Sigmoid colon (tissue), 7 donors: ENCODE data around the gene TRAF3. TPM values are rescaled to one million over a fixed set of nuclear protein-coding genes. Genes with fewer than 3 reads are reported as not detected.

ENCODE experiments used
- DNase-seq: peaks from one replicate; pipeline ENCODE4 v3.0.0-alpha.2; 2019
- H3K27ac ChIP-seq, 4 donors: fragments of 200-600 bp; sonication (generic); one replicate each; pipeline ENCODE4 v1.5.1; 2016 to 2019; ENCODE audit warnings: mild to moderate bottlenecking in 1 of 4
- H3K27me3 ChIP-seq, 3 donors: fragments of 200-600 bp; sonication (generic); one replicate each; pipeline ENCODE4 v1.5.1; 2019; ENCODE audit warnings: mild to moderate bottlenecking in 1 of 3
- H3K36me3 ChIP-seq, 4 donors: fragments of 200-600 bp; sonication (generic); one replicate each; pipeline ENCODE4 v1.5.1; 2016 to 2019
- H3K4me1 ChIP-seq, 4 donors: fragments of 200-600 bp; sonication (generic); one replicate each; pipeline ENCODE4 v1.5.1; 2017 to 2019
- H3K4me3 ChIP-seq, 4 donors: fragments of 200-600 bp; sonication (generic); one replicate each; pipeline ENCODE4 v1.5.1; 2017 to 2019; ENCODE audit warnings: mild to moderate bottlenecking in 2 of 4, moderate library complexity in 1 of 4
- H3K9me3 ChIP-seq, 4 donors: fragments of 200-600 bp in 3 of 4; sonication (generic) in 3 of 4; one replicate each; pipeline versions ENCODE4 v1.5.1 to v1.6.1; 2013 to 2019
- CTCF ChIP-seq, 4 experiments: fragments of 450-650 bp in 3 of 4; fragments of 200-600 bp in 1 of 4; IDR thresholded peaks; one replicate each; pipeline ENCODE4 v1.5.1; 2016 to 2019; ENCODE audit warnings: antibody characterized with exemption in 4 of 4, mild to moderate bottlenecking in 3 of 4, moderate library complexity in 2 of 4
- EP300 ChIP-seq, 4 donors: sonication (generic); formaldehyde crosslinking; IDR thresholded peaks; one replicate each; pipeline ENCODE4 v1.6.1; 2017; ENCODE audit warnings: antibody characterized with exemption in 4 of 4
- POLR2A ChIP-seq, 2 donors: fragments of 450-650 bp; IDR thresholded peaks; one replicate each; pipeline ENCODE4 v1.6.1; 2016; ENCODE audit warnings: antibody characterized with exemption in 2 of 2, mild to moderate bottlenecking in 2 of 2, moderate library complexity in 2 of 2
- POLR2AphosphoS5 ChIP-seq, 4 donors: sonication (generic); formaldehyde crosslinking; IDR thresholded peaks; one replicate each; pipeline ENCODE4 v1.6.1; 2017; ENCODE audit warnings: antibody characterized with exemption in 4 of 4
- WGBS, 2 donors: extraction: QIAGEN DNeasy Blood & Tissue Kit; methylation state at CpG; one replicate each; pipeline ENCODE4 v1.1.7; 2013; 5-methylcytosine and 5-hydroxymethylcytosine counted together
- intact Hi-C: fragments of 100-400 bp; cut with DNase I; formaldehyde crosslinking; loops from one replicate; pipeline ENCODE4 v1.15.1; 2023
- polyA plus RNA-seq, 3 donors: library from polyadenylated mRNA; stranded (reverse); fragments of 200-250 nt; gene quantifications; one replicate each; pipeline ENCODE4 v1.2.3, GENCODE V29; 2013
- total RNA-seq, 4 donors: library from RNA; depleted of rRNA; stranded (reverse); fragments of >200 nt; gene quantifications; one replicate each; pipeline ENCODE4 v1.1.0, GENCODE V29; 2016
- donor health status: healthy with polysubstance abuse.
- donor health status: Bipolar disorder and iron deficiency.
- donor health status: healthy.

Gene TRAF3
- total and polyA plus RNA-seq, 7 donors: 9.5 to 18.6 (median 12.3) TPM

GRCh38 chr14:102951799-102952198, 174.6 kb downstream of the TRAF3 start:
- TF ChIP-seq EP300 (IDR thresholded peaks at IDR 0.05): no peak
- no peak for TF ChIP-seq CTCF (IDR thresholded peaks at IDR 0.05)
- 82% methylated on average over 8 of the region's 8 CpGs for WGBS, 2 donors
- Histone ChIP-seq H3K36me3 (peaks cover 21 to 93% (median 59%) of the 10 kb centered on the region in 4 donors), H3K4me3 (no peak overlapping the region), H3K27me3 (no peaks in the 10 kb centered on the region), H3K27ac (no peak overlapping the region), H3K9me3 (no peaks in the 10 kb centered on the region), H3K4me1 (peaks cover 0 to 20% (median 12%) of the 10 kb centered on the region in 4 donors)
- intact Hi-C loops: no loop called here
- DNase-seq: no peak

GRCh38 chr14:102952276-102952675, 175.0 kb downstream of the TRAF3 start:
- no peaks in the 10 kb centered on the region for H3K27me3 ChIP-seq
- intact Hi-C loops: no loop called here
- 96% methylated on average over 6 of the region's 6 CpGs for WGBS, 2 donors
- no peak overlapping the region for H3K27ac ChIP-seq
- no peak for TF ChIP-seq CTCF (IDR thresholded peaks at IDR 0.05)
- no peak for TF ChIP-seq POLR2AphosphoS5 (IDR thresholded peaks at IDR 0.05)
- no peak for TF ChIP-seq POLR2A (IDR thresholded peaks at IDR 0.05)
- TF ChIP-seq EP300 (IDR thresholded peaks at IDR 0.05): no peak
- no peak overlapping the region for H3K4me3 ChIP-seq
- no peaks in the 10 kb centered on the region for H3K9me3 ChIP-seq
- DNase-seq: no peak
- H3K36me3 ChIP-seq: peaks cover 19 to 91% (median 57%) of the 10 kb centered on the region in 4 donors
- H3K4me1 ChIP-seq: peaks cover 0 to 20% (median 12%) of the 10 kb centered on the region in 4 donors

- TF ChIP-seq EP300 (IDR thresholded peaks at IDR 0.05) (no peak), CTCF (IDR thresholded peaks at IDR 0.05) (no peak), POLR2AphosphoS5 (IDR thresholded peaks at IDR 0.05) (no peak), POLR2A (IDR thresholded peaks at IDR 0.05) (no peak)
- intact Hi-C loops: no loop called here
- no peak for DNase-seq
- 86 to 93% methylated on average over 15 of the region's 15 CpGs for WGBS, 2 donors
- H3K27ac ChIP-seq: no peak overlapping the region
- no peak overlapping the region for H3K4me3 ChIP-seq
- no peaks in the 10 kb centered on the region for H3K9me3 ChIP-seq
- no peaks in the 10 kb centered on the region for H3K27me3 ChIP-seq
- peaks cover 14 to 93% (median 59%) of the 10 kb centered on the region in 4 donors for H3K36me3 ChIP-seq
- peaks cover 0 to 20% (median 12%) of the 10 kb centered on the region in 4 donors for H3K4me1 ChIP-seq
Observed at GRCh38 chr14:102953100-102953499, 175.9 kb downstream of the TRAF3 start.

GRCh38 chr14:102954081-102954789, 177.0 kb downstream of the TRAF3 start:
- Histone ChIP-seq H3K27me3 (no peaks in the 10 kb centered on the region), H3K27ac (no peak overlapping the region), H3K9me3 (no peaks in the 10 kb centered on the region), H3K36me3 (peaks cover 11 to 97% (median 62%) of the 10 kb centered on the region in 4 donors), H3K4me1 (peaks cover 0 to 14% (median 11%) of the 10 kb centered on the region in 4 donors), H3K4me3 (no peak overlapping the region)
- no peak for TF ChIP-seq EP300 (IDR thresholded peaks at IDR 0.05)
- no peak for TF ChIP-seq CTCF (IDR thresholded peaks at IDR 0.05)
- TF ChIP-seq POLR2AphosphoS5 (IDR thresholded peaks at IDR 0.05): no peak
- WGBS, 2 donors: 93 to 96% methylated on average over 18 of the region's 18 CpGs
- intact Hi-C loops: no loop called here
- DNase-seq: no peak
